Measurements from ENCODE around the gene AQP10. TPM values are rescaled to one million over a fixed set of nuclear protein-coding genes. Genes with fewer than 3 reads are reported as not detected.
A peak's percentile ranks its signal among the peaks of the same experiment; 100 is the strongest.

The AQP10 gene
- total RNA-seq, 1 donor from 2014 or later = not detected

GRCh38 chr1:154334079-154335024, 13.5 kb downstream of the AQP10 start:
- no peaks in the 10 kb centered on the region for H3K27me3 ChIP-seq (ENCODE audit: insufficient read depth, low read length)
- H3K36me3 ChIP-seq (ENCODE audit: insufficient read depth, low read length) = peaks cover 40% of the 10 kb centered on the region
- H3K79me2 ChIP-seq (ENCODE audit: insufficient read depth, low read length) = peaks cover 11% of the 10 kb centered on the region
- Mint-ChIP-seq H3K27ac (ENCODE audit: unreplicated experiment) (peak overlapping the region; percentile 47), H3K4me1 (ENCODE audit: low read depth, unreplicated experiment) (peaks cover 15% of the 10 kb centered on the region), H3K27me3 (ENCODE audit: low read depth, unreplicated experiment) (no peaks in the 10 kb centered on the region), H3K4me3 (ENCODE audit: unreplicated experiment) (no peak overlapping the region), H3K9me3 (ENCODE audit: unreplicated experiment) (no peaks in the 10 kb centered on the region), H3K36me3 (ENCODE audit: low read depth, unreplicated experiment) (peaks cover 32% of the 10 kb centered on the region)
- no peak overlapping the region for H3K4me3 ChIP-seq (ENCODE audit: insufficient read depth, low read depth, low read length)
- FAIRE-seq (no peak), DNase-seq (ENCODE audit: low read depth) (no peak)
- H3K27ac ChIP-seq (ENCODE audit: low read depth, low read length) = no peak overlapping the region
- no peak overlapping the region for H3K9ac ChIP-seq (ENCODE audit: low read length)
- H3K4me2 ChIP-seq (ENCODE audit: low read length) = no peak overlapping the region
- peaks cover 11% of the 10 kb centered on the region for H3K4me1 ChIP-seq (ENCODE audit: insufficient read depth, low read length)
- H4K20me1 ChIP-seq (ENCODE audit: insufficient read depth, low read length) = peaks cover 64% of the 10 kb centered on the region
- TF ChIP-seq CTCF (IDR thresholded peaks at IDR 0.05; ENCODE audit: insufficient read depth, low read depth, low read length) (no peak), EZH2 (IDR thresholded peaks at IDR 0.05; ENCODE audit: insufficient read depth, low read length) (no peak)
- no peak overlapping the region for H2AFZ ChIP-seq (ENCODE audit: low read depth, low read length)
- no peaks in the 10 kb centered on the region for H3K9me3 ChIP-seq (ENCODE audit: insufficient read depth, low read depth, low read length)

GRCh38 chr1:154335025-154335714, 14.3 kb downstream of the AQP10 start:
- no peaks in the 10 kb centered on the region for H3K9me3 ChIP-seq (ENCODE audit: insufficient read depth, low read depth, low read length)
- H2AFZ ChIP-seq (ENCODE audit: low read depth, low read length) = no peak overlapping the region
- H3K27me3 Mint-ChIP-seq (ENCODE audit: low read depth, unreplicated experiment) = no peaks in the 10 kb centered on the region
- FAIRE-seq (no peak), DNase-seq (ENCODE audit: low read depth) (peak; percentile 51)
- peaks cover 3% of the 10 kb centered on the region for H3K79me2 ChIP-seq (ENCODE audit: insufficient read depth, low read length)
- H3K4me1 Mint-ChIP-seq (ENCODE audit: low read depth, unreplicated experiment) = peaks cover 7% of the 10 kb centered on the region
- no peaks in the 10 kb centered on the region for H3K9me3 Mint-ChIP-seq (ENCODE audit: unreplicated experiment)
- H3K36me3 ChIP-seq (ENCODE audit: insufficient read depth, low read length) = peaks cover 46% of the 10 kb centered on the region
- H3K4me2 ChIP-seq (ENCODE audit: low read length) = no peak overlapping the region
- no peak overlapping the region for H3K9ac ChIP-seq (ENCODE audit: low read length)
- no peak overlapping the region for H3K27ac Mint-ChIP-seq (ENCODE audit: unreplicated experiment)
- H3K27ac ChIP-seq (ENCODE audit: low read depth, low read length) = no peak overlapping the region
- peaks cover 63% of the 10 kb centered on the region for H4K20me1 ChIP-seq (ENCODE audit: insufficient read depth, low read length)
- no peak overlapping the region for H3K4me3 Mint-ChIP-seq (ENCODE audit: unreplicated experiment)
- H3K27me3 ChIP-seq (ENCODE audit: insufficient read depth, low read length) = no peaks in the 10 kb centered on the region
- TF ChIP-seq CTCF (IDR thresholded peaks at IDR 0.05; ENCODE audit: insufficient read depth, low read depth, low read length) (peak; percentile 86), EZH2 (IDR thresholded peaks at IDR 0.05; ENCODE audit: insufficient read depth, low read length) (no peak)
- peaks cover 34% of the 10 kb centered on the region for H3K36me3 Mint-ChIP-seq (ENCODE audit: low read depth, unreplicated experiment)
- H3K4me1 ChIP-seq (ENCODE audit: insufficient read depth, low read length) = peaks cover 4% of the 10 kb centered on the region
- H3K4me3 ChIP-seq (ENCODE audit: insufficient read depth, low read depth, low read length) = no peak overlapping the region

Data from astrocyte (in vitro differentiated cells and primary cell).